ENCODE measurements around the gene NPAT. TPM values are rescaled to one million over a fixed set of nuclear protein-coding genes. Genes with fewer than 3 reads are reported as not detected.

Gene NPAT
- total RNA-seq, 2 donors from 2014 or later, result 18.8 to 21.0 TPM

DNA sequence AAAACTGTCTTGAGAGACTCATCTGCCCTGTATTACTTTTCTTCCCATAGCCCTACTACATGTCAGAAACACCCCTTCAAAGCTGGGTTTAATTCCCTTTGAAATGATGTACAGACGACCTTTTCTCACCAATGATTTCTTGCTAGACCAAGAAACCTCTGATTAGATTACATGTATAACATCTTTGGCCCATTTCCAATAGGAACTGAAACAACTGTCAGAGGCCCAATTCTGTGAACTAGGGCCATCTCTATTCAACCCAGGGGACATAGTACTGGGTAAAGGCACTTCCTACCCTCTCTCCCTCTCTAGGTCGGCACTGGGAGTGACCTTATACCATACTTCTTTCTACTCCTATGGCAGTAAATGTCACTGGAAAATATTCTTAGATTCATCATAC is 19.4 kb downstream of the NPAT start:
- TF ChIP-seq, protein P1, sequence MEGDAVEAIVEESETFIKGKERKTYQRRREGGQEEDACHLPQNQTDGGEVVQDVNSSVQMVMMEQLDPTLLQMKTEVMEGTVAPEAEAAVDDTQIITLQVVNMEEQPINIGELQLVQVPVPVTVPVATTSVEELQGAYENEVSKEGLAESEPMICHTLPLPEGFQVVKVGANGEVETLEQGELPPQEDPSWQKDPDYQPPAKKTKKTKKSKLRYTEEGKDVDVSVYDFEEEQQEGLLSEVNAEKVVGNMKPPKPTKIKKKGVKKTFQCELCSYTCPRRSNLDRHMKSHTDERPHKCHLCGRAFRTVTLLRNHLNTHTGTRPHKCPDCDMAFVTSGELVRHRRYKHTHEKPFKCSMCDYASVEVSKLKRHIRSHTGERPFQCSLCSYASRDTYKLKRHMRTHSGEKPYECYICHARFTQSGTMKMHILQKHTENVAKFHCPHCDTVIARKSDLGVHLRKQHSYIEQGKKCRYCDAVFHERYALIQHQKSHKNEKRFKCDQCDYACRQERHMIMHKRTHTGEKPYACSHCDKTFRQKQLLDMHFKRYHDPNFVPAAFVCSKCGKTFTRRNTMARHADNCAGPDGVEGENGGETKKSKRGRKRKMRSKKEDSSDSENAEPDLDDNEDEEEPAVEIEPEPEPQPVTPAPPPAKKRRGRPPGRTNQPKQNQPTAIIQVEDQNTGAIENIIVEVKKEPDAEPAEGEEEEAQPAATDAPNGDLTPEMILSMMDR (IDR thresholded peaks at IDR 0.05), result no peak
- ATAC-seq (ENCODE audit: insufficient number of reproducible peaks, low FRiP score, low read depth) (no peak), DNase-seq (ENCODE audit: low spot score) (no peak)
- Histone ChIP-seq H3K27ac (no peak overlapping the region), H3K36me3 (peaks cover 4% of the 10 kb centered on the region), H3K27me3 (replicated peaks; ENCODE audit: insufficient read depth) (no peaks in the 10 kb centered on the region), H3K4me3 (no peak overlapping the region), H3K9me3 (no peaks in the 10 kb centered on the region), H3K4me1 (ENCODE audit: control insufficient read depth in 1 of 2, low read depth in 2 of 2) (no peaks in the 10 kb centered on the region)

DNA sequence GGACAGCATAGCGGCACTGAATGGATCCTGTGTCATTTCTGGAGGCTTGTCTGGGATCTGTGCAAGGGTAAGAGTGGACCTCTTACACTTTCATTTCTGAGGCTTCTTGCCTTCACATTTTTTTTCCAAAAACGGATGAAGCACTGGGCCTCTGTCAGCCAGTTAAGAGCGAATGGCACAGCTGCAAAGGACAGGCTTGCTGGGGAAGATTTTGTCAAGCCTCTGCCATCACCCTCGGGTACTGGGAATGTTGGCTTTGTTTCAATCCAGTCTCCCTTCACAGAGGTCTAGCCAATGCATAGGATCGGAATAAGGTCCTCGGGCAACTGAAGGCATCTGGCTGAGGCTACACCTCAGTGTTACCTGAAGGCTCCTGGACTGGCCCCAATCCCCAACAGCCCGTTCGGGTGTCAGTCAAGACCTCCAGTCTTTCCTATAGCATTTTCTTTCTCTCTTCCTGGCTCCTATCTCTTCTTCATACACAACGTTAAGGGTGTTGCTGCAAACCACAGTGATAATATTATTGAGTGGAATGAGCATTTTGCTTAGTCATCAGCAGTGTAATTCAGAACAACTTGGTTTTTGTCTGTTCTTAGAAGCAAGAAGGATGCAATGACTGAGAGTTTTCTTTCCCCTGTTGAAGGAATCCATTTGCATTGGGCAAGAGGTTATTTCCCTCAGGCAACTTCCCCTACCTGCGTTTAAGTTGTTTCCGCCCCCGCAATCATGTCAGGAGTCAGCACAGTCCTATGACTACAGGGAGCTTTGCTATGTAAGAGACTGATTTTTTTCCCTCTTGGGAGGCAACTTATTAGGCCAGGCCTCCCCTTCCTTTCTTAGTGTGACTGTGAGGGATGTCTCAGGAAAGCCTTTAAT is 22.8 kb downstream of the NPAT start:
- no peak overlapping the region for H3K4me3 ChIP-seq
- no peak for ATAC-seq (ENCODE audit: insufficient number of reproducible peaks, low FRiP score, low read depth)
- H3K36me3 ChIP-seq, result peaks cover 7% of the 10 kb centered on the region
- no peaks in the 10 kb centered on the region for H3K9me3 ChIP-seq
- H3K27me3 ChIP-seq (replicated peaks; ENCODE audit: insufficient read depth), result no peaks in the 10 kb centered on the region
- TF ChIP-seq, protein P1 (IDR thresholded peaks at IDR 0.05), result no peak
- no peaks in the 10 kb centered on the region for H3K4me1 ChIP-seq (ENCODE audit: control insufficient read depth in 1 of 2, low read depth in 2 of 2)
- DNase-seq (ENCODE audit: low spot score), result no peak
- no peak overlapping the region for H3K27ac ChIP-seq

DNA sequence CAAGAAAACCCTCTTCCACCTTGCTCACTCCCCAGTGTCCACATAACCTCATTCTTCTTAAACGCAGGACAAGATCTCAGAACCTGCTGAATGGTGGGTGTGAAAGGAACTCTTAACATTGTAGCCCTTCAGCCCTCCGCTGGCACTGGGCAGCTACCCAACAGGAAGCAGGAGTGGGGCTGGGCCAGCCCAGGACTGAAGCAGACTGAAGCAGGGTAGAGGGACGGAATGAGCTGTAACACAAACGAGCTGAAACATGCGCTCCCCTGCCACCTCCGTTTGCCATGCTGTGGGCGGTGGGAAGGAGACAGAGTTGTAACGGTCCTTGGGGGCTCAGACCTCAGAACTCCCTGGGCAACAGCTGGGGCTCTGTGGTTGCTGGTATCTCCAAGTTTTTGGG is 23.6 kb downstream of the NPAT start:
- H3K27me3 ChIP-seq (replicated peaks; ENCODE audit: insufficient read depth), result no peaks in the 10 kb centered on the region
- no peak for DNase-seq (ENCODE audit: low spot score)
- H3K4me1 ChIP-seq (ENCODE audit: control insufficient read depth in 1 of 2, low read depth in 2 of 2), result no peaks in the 10 kb centered on the region
- H3K9me3 ChIP-seq, result no peaks in the 10 kb centered on the region
- H3K4me3 ChIP-seq, result no peak overlapping the region
- no peak for ATAC-seq (ENCODE audit: insufficient number of reproducible peaks, low FRiP score, low read depth)
- peaks cover 3% of the 10 kb centered on the region for H3K36me3 ChIP-seq
- TF ChIP-seq, protein P1 (IDR thresholded peaks at IDR 0.05), result no peak
- no peak overlapping the region for H3K27ac ChIP-seq

DNA sequence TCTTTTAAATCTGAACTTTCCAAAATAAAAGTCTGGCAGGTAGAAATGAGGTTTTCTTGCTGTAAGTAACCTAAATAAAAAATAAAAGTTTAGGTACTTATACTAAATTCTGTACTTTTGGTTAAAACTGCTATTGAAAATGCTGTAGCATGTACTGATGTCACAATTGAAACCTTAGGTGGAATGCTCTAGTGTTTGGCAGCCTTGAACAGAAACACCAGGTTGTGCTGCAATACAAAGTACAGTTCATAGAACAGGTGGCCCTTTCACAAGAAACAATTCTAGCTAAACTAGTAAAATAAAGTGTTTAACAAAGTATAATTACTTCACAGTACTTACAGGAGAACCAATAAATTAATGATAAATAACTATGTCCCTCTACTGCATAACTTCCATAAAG is 25.1 kb downstream of the NPAT start:
- H3K36me3 ChIP-seq, result peaks cover 3% of the 10 kb centered on the region
- no peaks in the 10 kb centered on the region for H3K9me3 ChIP-seq
- no peaks in the 10 kb centered on the region for H3K4me1 ChIP-seq (ENCODE audit: control insufficient read depth in 1 of 2, low read depth in 2 of 2)
- H3K4me3 ChIP-seq, result no peak overlapping the region
- DNase-seq (ENCODE audit: low spot score), result no peak
- no peak for ATAC-seq (ENCODE audit: insufficient number of reproducible peaks, low FRiP score, low read depth)
- TF ChIP-seq, protein P1 (IDR thresholded peaks at IDR 0.05), result no peak
- no peak overlapping the region for H3K27ac ChIP-seq
- no peaks in the 10 kb centered on the region for H3K27me3 ChIP-seq (replicated peaks; ENCODE audit: insufficient read depth)

DNA sequence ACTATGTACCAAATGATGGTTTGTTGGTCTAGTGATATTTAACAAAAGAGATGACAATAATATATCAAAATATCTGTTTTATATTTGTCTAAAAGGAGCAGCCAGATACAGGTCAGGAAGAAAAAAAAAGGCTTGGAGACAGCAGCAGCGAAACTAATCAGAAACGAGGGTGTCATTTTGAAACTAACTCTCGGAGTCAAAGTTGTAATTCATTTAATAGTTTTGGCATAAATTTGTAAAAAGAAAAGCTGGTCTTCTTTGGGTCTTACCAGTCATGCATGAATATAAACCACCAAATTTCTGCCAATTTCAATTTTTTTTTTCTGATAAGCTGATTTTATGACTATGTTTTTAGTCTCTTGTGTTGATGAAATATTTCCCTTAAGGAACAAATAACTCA is 25.5 kb downstream of the NPAT start:
- Histone ChIP-seq H3K4me3 (no peak overlapping the region), H3K27me3 (replicated peaks; ENCODE audit: insufficient read depth) (no peaks in the 10 kb centered on the region), H3K36me3 (peaks cover 6% of the 10 kb centered on the region), H3K27ac (no peak overlapping the region), H3K9me3 (no peaks in the 10 kb centered on the region), H3K4me1 (ENCODE audit: control insufficient read depth in 1 of 2, low read depth in 2 of 2) (no peaks in the 10 kb centered on the region)
- ATAC-seq (ENCODE audit: insufficient number of reproducible peaks, low FRiP score, low read depth) (no peak), DNase-seq (ENCODE audit: low spot score) (no peak)
- TF ChIP-seq, protein P1 (IDR thresholded peaks at IDR 0.05), result no peak
